Measurements from ENCODE around the gene THSD4. TPM values are rescaled to one million over a fixed set of nuclear protein-coding genes. Genes with fewer than 3 reads are reported as not detected.

Gene THSD4
- total and polyA plus RNA-seq, 3 experiments from 2014 or later, result not detected

DNA sequence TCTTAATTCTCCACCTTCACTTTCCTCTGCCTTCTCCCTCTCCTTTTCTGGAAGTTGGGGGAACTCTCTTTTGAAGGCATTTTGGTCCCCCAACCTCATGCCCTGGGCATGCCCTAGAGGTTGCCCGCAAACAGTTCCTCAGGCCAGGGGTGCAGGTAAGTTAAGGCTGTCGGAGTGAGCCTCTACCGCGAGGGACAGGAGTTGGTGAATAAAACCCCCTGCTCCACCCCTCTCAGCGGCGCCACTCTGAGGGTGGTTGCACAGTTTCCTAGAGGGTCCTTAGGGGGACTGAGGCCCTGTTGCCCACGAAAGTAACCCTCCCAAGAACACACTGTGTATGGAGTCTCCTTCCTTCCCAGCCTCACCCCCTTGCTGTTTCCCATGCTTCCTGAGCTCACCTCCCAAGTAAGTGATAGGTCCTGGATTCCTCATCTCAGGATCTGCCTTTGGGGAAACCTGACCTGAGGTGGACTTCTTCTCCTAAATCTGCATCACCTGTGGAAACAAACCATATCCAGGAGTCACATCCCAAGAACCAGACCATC, 23.1 kb upstream of the THSD4 start:
- Mint-ChIP-seq H3K4me1 (no peaks in the 10 kb centered on the region), H3K27me3 (peaks cover 9 to 16% of the 10 kb centered on the region in 2 donors), H3K27ac (no peak overlapping the region), H3K9me3 (peaks cover 0 to 9% (median 0%) of the 10 kb centered on the region in 5 donors), H3K36me3 (no peaks in the 10 kb centered on the region), H3K4me3 (no peak overlapping the region)
- ChIA-PET POLR2A (no interaction called here), CTCF (no interaction called here)
- no peaks in the 10 kb centered on the region for H3K9me3 ChIP-seq (ENCODE audit: low read length)
- no peak for DNase-seq
- no peak overlapping the region for H3K27ac ChIP-seq (ENCODE audit: low read depth, low read length)
- H3K4me1 ChIP-seq (ENCODE audit: insufficient read depth, low read length), result no peaks in the 10 kb centered on the region
- H3K4me3 ChIP-seq (ENCODE audit: low read length), result no peak overlapping the region
- H3K27me3 ChIP-seq (ENCODE audit: insufficient read depth, low read length, poor library complexity, severe bottlenecking), result no peaks in the 10 kb centered on the region
- H3K36me3 ChIP-seq (ENCODE audit: insufficient read depth, low read length), result no peaks in the 10 kb centered on the region

DNA sequence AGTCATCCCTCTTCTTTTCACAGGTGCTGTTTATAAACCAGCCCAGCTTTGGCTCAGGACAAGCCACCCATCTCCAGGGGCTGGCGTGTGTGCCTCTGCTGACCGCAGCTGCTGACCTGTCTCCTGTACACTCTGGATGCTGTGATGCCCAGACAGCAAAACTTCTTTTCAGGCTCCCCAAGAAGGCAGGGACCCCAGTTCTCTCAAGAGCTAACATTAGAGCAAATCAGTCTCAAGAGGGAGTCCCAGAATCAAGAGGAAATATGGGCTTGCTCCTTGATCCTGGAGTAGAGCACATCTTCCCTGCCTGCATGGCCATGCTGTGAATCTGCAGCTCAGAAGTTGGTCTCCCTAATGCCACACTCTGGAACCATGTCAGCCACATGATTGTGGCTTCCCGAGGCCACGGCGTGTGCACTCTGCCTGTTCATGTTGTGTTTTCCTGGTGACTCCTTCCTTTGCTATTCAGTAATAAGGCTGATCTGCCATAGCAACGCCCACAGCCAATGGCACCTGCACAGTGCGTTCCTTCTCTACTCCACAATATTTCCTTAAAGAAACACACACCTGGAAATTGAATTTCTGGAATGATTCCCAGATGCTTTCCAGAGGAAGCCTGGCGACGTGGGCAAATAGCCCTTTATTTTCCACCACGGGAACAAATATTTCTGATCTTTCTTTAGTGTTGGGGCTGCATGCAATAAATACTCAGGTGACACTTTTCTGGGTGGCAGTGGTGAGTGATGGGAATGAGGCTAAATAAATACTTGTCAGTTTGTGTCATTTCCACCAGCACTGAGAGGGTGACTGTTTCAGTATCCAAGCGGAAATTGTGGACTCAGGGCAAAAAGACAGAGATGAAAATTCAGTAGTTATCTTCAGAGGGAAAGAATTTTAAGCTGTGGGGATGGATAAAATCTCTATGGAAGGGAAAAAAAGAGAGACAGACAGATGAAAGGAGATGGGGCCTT, 21.9 kb upstream of the THSD4 start:
- Mint-ChIP-seq H3K4me1 (no peaks in the 10 kb centered on the region), H3K27ac (no peak overlapping the region), H3K9me3 (peaks cover 0 to 8% (median 0%) of the 10 kb centered on the region in 5 donors), H3K27me3 (peaks cover 5 to 16% of the 10 kb centered on the region in 2 donors), H3K4me3 (no peak overlapping the region), H3K36me3 (no peaks in the 10 kb centered on the region)
- no peaks in the 10 kb centered on the region for H3K9me3 ChIP-seq (ENCODE audit: low read length)
- H3K27me3 ChIP-seq (ENCODE audit: insufficient read depth, low read length, poor library complexity, severe bottlenecking), result no peaks in the 10 kb centered on the region
- POLR2A ChIA-PET, result no interaction called here
- CTCF ChIA-PET, result no interaction called here
- no peaks in the 10 kb centered on the region for H3K36me3 ChIP-seq (ENCODE audit: insufficient read depth, low read length)
- H3K27ac ChIP-seq (ENCODE audit: low read depth, low read length), result no peak overlapping the region
- H3K4me3 ChIP-seq (ENCODE audit: low read length), result no peak overlapping the region
- no peak for DNase-seq
- no peaks in the 10 kb centered on the region for H3K4me1 ChIP-seq (ENCODE audit: insufficient read depth, low read length)

GRCh38 chr15:71094137-71094536, 21.1 kb upstream of the THSD4 start:
- H3K4me1 Mint-ChIP-seq, result no peaks in the 10 kb centered on the region
- Histone ChIP-seq H3K27me3 (ENCODE audit: insufficient read depth, low read length, poor library complexity, severe bottlenecking) (no peaks in the 10 kb centered on the region), H3K27ac (ENCODE audit: low read depth, low read length) (no peak overlapping the region), H3K9me3 (ENCODE audit: low read length) (no peaks in the 10 kb centered on the region), H3K4me3 (ENCODE audit: low read length) (no peak overlapping the region), H3K36me3 (ENCODE audit: insufficient read depth, low read length) (no peaks in the 10 kb centered on the region), H3K4me1 (ENCODE audit: insufficient read depth, low read length) (no peaks in the 10 kb centered on the region)
- ChIA-PET CTCF (no interaction called here), POLR2A (no interaction called here)
- no peaks in the 10 kb centered on the region for H3K36me3 Mint-ChIP-seq
- no peak overlapping the region for H3K27ac Mint-ChIP-seq
- no peak for DNase-seq
- H3K4me3 Mint-ChIP-seq, result no peak overlapping the region
- H3K27me3 Mint-ChIP-seq, result peaks cover 3 to 14% of the 10 kb centered on the region in 2 donors
- H3K9me3 Mint-ChIP-seq, result peaks cover 0 to 5% (median 0%) of the 10 kb centered on the region in 5 donors

- H3K4me3 ChIP-seq (ENCODE audit: low read length), result no peak overlapping the region
- H3K27me3 ChIP-seq (ENCODE audit: insufficient read depth, low read length, poor library complexity, severe bottlenecking), result no peaks in the 10 kb centered on the region
- H3K9me3 Mint-ChIP-seq, result peaks cover 0 to 5% (median 0%) of the 10 kb centered on the region in 5 donors
- no peak overlapping the region for H3K27ac ChIP-seq (ENCODE audit: low read depth, low read length)
- H3K36me3 ChIP-seq (ENCODE audit: insufficient read depth, low read length), result no peaks in the 10 kb centered on the region
- no peak overlapping the region for H3K4me3 Mint-ChIP-seq
- POLR2A ChIA-PET, result no interaction called here
- no peak for DNase-seq
- no peak overlapping the region for H3K27ac Mint-ChIP-seq
- H3K27me3 Mint-ChIP-seq, result peaks cover 3 to 10% of the 10 kb centered on the region in 2 donors
- CTCF ChIA-PET, result no interaction called here
- no peaks in the 10 kb centered on the region for H3K9me3 ChIP-seq (ENCODE audit: low read length)
- H3K36me3 Mint-ChIP-seq, result no peaks in the 10 kb centered on the region
- no peaks in the 10 kb centered on the region for H3K4me1 ChIP-seq (ENCODE audit: insufficient read depth, low read length)
- no peaks in the 10 kb centered on the region for H3K4me1 Mint-ChIP-seq
Measured at GRCh38 chr15:71096676-71097075, 18.6 kb upstream of the THSD4 start.

DNA sequence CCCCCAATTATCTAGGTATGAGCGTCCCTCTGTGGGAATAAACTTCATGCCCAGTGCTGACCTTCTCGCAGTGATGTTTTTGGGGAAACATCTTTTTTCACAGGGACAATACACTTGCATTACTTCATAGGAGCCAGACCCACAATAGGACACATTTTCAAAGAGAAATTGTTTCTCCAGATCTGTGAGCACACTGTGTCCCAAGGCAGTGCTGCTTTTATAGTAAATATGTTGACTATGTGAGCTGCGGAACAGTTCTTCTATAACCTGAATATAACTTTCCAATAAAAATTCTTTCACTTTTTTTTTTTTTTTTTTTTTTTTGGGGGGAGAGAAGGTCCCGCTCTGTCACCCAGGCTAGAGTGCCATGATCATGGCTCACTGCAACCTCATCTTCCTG, 17.4 kb upstream of the THSD4 start:
- Histone ChIP-seq H3K36me3 (ENCODE audit: insufficient read depth, low read length) (no peaks in the 10 kb centered on the region), H3K27me3 (ENCODE audit: insufficient read depth, low read length, poor library complexity, severe bottlenecking) (no peaks in the 10 kb centered on the region), H3K27ac (ENCODE audit: low read depth, low read length) (no peak overlapping the region), H3K4me1 (ENCODE audit: insufficient read depth, low read length) (no peaks in the 10 kb centered on the region), H3K9me3 (ENCODE audit: low read length) (no peaks in the 10 kb centered on the region), H3K4me3 (ENCODE audit: low read length) (no peak overlapping the region)
- POLR2A ChIA-PET, result no interaction called here
- Mint-ChIP-seq H3K4me1 (no peaks in the 10 kb centered on the region), H3K27me3 (peaks cover 3 to 10% of the 10 kb centered on the region in 2 donors), H3K9me3 (peaks cover 0 to 5% (median 0%) of the 10 kb centered on the region in 5 donors), H3K27ac (peak overlapping the region in 1 of 8 donors; percentile 38), H3K36me3 (no peaks in the 10 kb centered on the region), H3K4me3 (no peak overlapping the region)
- CTCF ChIA-PET, result no interaction called here
- no peak for DNase-seq

DNA sequence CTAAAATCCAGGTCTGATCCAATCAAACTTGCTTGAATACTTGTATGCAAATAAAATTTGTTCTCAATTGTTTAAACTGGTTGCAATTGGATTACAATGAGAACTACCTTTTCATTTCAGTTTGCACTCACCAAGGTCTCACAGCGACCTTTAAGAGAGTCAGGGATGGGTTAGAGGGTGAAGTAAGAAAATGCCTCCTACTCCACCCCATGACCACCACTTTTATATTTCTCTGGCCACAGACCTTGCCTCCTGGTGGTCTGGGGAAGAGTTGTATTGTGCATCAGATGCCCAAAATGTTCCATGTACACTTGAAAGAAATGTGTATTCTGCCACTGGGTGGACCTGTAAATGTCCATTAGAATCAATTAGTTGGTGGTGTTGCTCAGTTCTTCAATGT, 16.4 kb upstream of the THSD4 start:
- H3K36me3 ChIP-seq (ENCODE audit: insufficient read depth, low read length), result no peaks in the 10 kb centered on the region
- ChIA-PET POLR2A (no interaction called here), CTCF (no interaction called here)
- no peak overlapping the region for H3K27ac ChIP-seq (ENCODE audit: low read depth, low read length)
- Mint-ChIP-seq H3K36me3 (no peaks in the 10 kb centered on the region), H3K4me1 (no peaks in the 10 kb centered on the region), H3K4me3 (no peak overlapping the region), H3K27me3 (peaks cover 1 to 14% of the 10 kb centered on the region in 2 donors), H3K27ac (no peak overlapping the region), H3K9me3 (peaks cover 0 to 3% (median 0%) of the 10 kb centered on the region in 5 donors)
- no peaks in the 10 kb centered on the region for H3K4me1 ChIP-seq (ENCODE audit: insufficient read depth, low read length)
- no peak overlapping the region for H3K4me3 ChIP-seq (ENCODE audit: low read length)
- no peaks in the 10 kb centered on the region for H3K9me3 ChIP-seq (ENCODE audit: low read length)
- DNase-seq, result no peak
- no peaks in the 10 kb centered on the region for H3K27me3 ChIP-seq (ENCODE audit: insufficient read depth, low read length, poor library complexity, severe bottlenecking)

DNA sequence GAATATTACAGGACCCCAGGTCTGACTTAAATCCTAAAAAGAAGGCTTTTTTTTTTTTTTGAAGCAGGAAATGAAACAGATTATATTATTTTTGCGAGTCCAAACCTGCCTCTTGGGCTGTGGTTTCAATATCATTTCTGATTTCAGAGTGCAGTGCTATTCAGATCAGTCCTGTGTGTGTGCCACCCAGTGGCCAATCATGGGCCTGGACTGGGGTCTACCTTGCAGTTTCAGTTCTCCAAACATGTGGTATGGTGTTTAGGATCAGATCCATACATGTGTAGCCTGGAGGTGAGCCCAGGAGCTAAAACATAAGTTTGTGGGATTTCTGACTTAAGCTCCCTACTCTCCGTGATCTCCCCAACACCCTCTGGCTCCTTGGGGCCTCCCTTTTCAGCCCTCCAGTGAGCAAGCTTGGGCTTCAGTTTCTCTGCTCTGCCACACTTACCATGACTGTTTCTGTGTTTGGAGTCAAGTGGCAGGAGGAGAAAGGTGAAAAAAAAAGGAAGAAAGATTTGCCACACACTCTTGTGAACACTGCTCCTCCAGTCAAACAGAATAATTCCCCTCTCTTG, 12.1 kb upstream of the THSD4 start:
- H3K27me3 Mint-ChIP-seq, result peaks cover 13 to 38% of the 10 kb centered on the region in 2 donors
- H3K4me3 ChIP-seq (ENCODE audit: low read length), result no peak overlapping the region
- ChIA-PET CTCF (no interaction called here), POLR2A (no interaction called here)
- H3K36me3 Mint-ChIP-seq, result no peaks in the 10 kb centered on the region
- H3K9me3 Mint-ChIP-seq, result peaks cover 0 to 3% (median 0%) of the 10 kb centered on the region in 5 donors
- H3K27ac Mint-ChIP-seq, result no peak overlapping the region
- no peaks in the 10 kb centered on the region for H3K27me3 ChIP-seq (ENCODE audit: insufficient read depth, low read length, poor library complexity, severe bottlenecking)
- H3K4me1 ChIP-seq (ENCODE audit: insufficient read depth, low read length), result no peaks in the 10 kb centered on the region
- DNase-seq, result no peak
- H3K9me3 ChIP-seq (ENCODE audit: low read length), result no peaks in the 10 kb centered on the region
- peak overlapping the region in 1 of 7 donors; percentile 59 for H3K4me3 Mint-ChIP-seq
- no peaks in the 10 kb centered on the region for H3K36me3 ChIP-seq (ENCODE audit: insufficient read depth, low read length)
- no peak overlapping the region for H3K27ac ChIP-seq (ENCODE audit: low read depth, low read length)
- no peaks in the 10 kb centered on the region for H3K4me1 Mint-ChIP-seq

GRCh38 chr15:71104636-71105035, 10.6 kb upstream of the THSD4 start:
- Histone ChIP-seq H3K4me1 (ENCODE audit: insufficient read depth, low read length) (no peaks in the 10 kb centered on the region), H3K4me3 (ENCODE audit: low read length) (no peak overlapping the region), H3K36me3 (ENCODE audit: insufficient read depth, low read length) (no peaks in the 10 kb centered on the region), H3K27ac (ENCODE audit: low read depth, low read length) (no peak overlapping the region), H3K27me3 (ENCODE audit: insufficient read depth, low read length, poor library complexity, severe bottlenecking) (no peaks in the 10 kb centered on the region), H3K9me3 (ENCODE audit: low read length) (no peaks in the 10 kb centered on the region)
- ChIA-PET POLR2A (no interaction called here), CTCF (no interaction called here)
- Mint-ChIP-seq H3K36me3 (no peaks in the 10 kb centered on the region), H3K4me1 (no peaks in the 10 kb centered on the region), H3K4me3 (no peak overlapping the region), H3K9me3 (peaks cover 0 to 3% (median 0%) of the 10 kb centered on the region in 5 donors), H3K27ac (peak overlapping the region in 1 of 8 donors; percentile 38), H3K27me3 (peaks cover 17 to 36% of the 10 kb centered on the region in 2 donors)
- no peak for DNase-seq

All from CD8-positive, alpha-beta memory T cell (primary cell).